ENCODE measurements around the gene ERCC6.

DNA sequence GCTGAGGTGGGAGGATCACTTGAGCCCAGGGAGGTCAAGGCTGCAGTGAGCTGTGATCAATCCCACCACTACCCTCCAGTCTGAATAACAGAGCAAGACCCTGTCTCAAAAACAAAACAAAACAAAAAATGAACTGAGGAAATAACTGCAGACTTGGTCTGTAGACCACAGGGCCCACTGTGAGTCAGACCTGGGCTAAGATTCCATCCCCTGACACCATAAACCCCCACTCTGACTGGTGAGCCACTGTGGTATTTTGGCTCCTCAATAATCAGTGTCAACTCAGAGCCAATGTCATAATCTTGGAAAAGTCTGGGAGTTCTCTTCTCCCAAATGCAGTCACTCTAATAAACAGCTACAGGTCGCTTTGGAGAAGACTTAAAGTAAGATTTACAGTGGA is 24.0 kb upstream of the ERCC6 start:
- TF ChIP-seq, protein P1, sequence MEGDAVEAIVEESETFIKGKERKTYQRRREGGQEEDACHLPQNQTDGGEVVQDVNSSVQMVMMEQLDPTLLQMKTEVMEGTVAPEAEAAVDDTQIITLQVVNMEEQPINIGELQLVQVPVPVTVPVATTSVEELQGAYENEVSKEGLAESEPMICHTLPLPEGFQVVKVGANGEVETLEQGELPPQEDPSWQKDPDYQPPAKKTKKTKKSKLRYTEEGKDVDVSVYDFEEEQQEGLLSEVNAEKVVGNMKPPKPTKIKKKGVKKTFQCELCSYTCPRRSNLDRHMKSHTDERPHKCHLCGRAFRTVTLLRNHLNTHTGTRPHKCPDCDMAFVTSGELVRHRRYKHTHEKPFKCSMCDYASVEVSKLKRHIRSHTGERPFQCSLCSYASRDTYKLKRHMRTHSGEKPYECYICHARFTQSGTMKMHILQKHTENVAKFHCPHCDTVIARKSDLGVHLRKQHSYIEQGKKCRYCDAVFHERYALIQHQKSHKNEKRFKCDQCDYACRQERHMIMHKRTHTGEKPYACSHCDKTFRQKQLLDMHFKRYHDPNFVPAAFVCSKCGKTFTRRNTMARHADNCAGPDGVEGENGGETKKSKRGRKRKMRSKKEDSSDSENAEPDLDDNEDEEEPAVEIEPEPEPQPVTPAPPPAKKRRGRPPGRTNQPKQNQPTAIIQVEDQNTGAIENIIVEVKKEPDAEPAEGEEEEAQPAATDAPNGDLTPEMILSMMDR (conservative IDR thresholded peaks at IDR 0.05) = no peak
- no peak for TF ChIP-seq ZFX (IDR thresholded peaks at IDR 0.05)
